DMS53 treated with DMSO at 0.1 percent for 48 hours (cell line): ENCODE results near the gene CD177.
"Not testable (repeated sequence)": the region's sequence is repeated elsewhere in the genome, so short reads cannot be mapped to it uniquely, and the experiment has no call there.

Source experiments
- DNase-seq: peaks from one replicate; lab custom pipeline; 2025; ENCODE audit not compliant: unreplicated experiment; lab: John Stamatoyannopoulos, UW

The CD177 gene

DNA sequence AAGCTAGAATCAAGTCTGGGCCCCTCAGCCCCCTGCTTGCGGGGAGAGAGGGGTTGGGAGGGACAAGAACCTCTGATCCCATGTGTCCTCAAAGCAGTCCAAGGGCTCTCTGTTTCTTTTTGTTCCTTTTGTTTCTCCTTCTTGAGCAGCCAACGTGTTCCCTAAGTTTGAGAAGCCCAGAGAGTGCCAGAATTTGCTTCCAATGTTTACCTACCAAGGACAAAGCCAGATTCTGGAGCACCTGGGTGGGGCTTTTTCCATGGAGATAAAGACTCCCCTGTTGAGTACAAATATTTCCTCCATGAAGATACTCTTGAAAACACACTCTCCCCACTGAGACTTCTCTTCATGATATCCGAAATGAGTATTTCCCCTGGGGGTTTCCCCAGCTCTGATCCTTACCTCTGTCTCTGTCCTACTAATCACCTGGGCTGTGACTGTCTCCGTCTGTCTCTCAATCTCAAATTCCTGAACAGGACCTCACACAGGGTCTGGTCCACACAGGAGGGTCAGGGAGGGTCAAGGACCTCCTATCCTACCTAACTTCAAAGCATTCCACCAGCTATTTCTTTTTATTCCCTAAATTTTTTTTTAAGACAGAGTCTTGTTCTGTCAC lies 27.4 kb downstream of the CD177 start:
- DNase-seq: no peak

DNA sequence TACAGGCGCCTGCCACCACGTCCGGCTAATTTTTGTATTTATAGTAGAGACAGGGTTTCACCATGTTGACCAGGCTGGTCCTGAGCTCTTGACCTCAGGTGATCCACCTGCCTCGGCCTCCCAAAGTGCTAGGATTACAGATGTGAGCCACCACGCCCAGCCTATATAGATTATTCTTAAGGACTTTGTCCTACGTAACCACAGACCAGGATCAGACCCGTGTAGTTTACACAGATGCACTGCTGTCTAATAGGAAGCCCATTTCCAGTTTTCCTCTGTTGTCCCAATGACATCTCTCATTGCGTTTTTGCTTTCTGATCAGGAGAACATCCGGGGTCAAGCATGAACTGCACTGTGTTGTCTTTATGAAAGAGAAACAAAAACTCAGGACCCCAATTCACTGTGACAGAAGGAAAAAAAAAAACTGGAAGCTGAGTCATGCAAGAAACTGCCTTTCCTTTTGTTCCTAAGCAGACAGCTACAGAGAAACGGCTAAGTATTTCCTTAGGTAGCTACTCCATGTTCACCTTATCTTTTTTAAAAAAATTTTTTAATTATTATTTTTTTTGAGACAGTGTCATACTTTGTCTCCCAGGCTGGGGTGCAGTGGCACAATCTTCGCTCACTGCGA lies 29.2 kb downstream of the CD177 start:
- DNase-seq: peak; percentile 1

DNA sequence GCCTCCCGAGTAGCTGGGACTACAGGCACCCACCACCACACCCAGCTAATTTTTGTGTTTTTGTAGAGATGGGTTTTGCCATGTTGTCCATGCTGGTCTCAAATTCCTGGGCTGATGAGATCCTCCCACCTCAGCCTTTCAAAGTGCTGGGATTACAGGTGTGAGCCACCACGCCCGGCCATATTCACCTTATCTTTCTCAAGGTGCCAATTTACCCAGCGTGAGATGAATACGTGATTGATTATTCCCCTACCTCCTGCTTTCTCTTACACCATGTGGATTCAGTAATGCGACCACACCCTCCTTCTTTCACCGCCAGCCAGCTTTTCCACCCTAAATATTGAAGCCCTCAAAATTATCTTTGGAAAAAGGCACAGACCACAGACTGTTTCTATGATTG lies 29.8 kb downstream of the CD177 start:
- not testable (repeated sequence) for DNase-seq

DNA sequence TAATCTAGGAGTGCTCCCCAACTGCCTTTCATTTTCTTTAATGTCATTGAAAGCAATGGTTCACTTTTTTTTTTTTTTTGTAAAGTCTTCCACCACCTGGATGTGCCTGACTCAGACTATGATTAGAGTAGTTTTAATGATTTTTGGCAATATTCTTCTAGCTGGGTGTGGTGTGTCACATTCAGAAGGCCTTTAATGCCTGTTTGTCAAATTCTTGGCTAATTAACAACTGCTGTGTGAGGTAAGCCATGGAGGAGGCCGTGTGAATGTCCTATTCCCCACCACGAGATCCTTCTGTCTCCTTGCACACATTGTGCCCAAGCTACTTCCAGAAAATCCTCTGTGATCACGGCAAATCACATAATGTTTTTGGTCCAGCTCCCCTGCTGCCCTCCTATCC lies 30.3 kb downstream of the CD177 start:
- DNase-seq: not testable (repeated sequence)

DNA sequence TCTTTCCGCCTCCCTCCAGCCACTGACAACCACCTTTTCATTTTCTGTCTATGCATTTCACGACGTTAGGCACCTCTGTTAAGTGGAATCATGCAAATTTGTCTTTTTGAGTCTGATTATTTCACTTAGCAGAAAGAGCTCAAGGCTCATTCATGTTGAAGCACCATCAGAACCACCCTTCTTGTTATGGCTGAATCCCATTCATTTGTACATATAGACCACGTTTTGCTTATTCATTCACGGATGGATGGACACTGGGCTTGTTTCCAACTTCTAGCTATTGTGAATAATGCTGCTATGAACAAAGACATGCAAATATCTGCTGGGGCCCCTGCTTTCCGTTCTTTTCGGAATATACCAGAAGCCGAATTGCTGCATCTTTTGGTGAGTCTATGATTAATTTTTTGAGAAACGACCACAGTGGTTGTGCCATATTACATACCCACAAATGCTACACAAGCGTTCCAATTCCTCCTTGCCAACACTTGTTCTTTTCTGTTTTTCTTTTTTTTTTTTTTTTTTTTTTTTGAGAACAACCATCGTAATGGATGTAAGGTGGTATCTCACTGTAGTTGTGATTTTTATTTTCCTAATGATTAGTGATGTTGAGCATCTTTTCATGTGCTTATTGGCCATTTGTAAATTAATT lies 37.5 kb downstream of the CD177 start:
- DNase-seq: peak; percentile 62

DNA sequence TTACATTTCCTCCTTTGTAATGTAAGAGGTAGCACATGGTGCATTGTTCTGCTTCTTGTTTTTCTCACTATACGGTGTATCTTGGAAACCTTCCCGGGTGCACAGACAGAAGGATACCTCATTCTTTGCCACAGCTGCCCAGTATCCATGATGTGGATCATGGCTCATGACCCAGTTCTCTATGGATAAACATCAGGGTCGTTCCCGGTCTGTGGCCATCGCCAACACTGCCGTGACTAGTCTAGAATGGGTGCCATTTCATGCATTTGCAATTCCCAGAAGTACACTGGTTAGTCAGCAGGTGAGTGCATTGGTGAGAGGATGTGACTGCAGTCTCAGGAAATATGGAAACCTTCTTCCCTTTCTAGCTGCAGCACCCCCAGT lies 38.1 kb downstream of the CD177 start:
- DNase-seq: peak; percentile 8

DNA sequence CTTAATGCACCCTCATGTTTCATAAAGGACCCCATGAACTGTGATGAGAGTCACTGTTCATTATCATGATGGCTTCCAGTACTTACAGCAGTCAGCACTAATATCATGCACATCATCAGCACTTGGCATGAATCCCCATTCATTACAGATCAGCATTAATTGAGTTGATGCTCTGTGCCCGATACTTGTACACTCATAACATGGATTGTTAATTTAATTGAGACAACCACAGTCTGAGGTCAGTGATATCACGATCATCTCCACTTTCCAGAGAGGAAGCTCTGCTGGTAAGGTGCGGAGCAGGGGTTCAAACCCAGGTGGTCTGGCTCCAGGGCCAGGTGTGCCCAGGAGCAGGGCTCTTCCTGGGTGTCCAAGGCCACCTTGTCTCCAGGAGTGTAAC lies 40.0 kb downstream of the CD177 start:
- not testable (repeated sequence) for DNase-seq

DNA sequence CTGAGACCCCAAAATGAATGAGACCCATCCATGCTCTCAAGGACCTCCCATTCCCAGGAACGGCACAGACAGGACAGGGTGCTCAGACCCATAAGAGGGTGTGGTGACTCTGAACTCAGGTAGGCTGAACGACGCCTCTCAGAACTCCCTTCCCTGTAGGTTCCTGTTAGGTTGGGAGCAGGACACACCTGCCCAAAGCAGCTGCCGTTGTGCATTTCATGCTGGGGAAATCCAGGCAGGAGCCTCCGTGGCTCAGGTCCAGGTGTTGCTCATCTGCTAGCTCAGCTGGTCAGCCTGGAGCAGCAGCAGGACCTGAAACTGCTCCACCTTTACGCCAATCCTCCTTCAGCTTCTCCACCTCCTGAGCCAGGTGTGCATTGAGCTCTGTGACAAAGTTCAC lies 42.1 kb downstream of the CD177 start:
- peak; percentile 51 for DNase-seq

DNA sequence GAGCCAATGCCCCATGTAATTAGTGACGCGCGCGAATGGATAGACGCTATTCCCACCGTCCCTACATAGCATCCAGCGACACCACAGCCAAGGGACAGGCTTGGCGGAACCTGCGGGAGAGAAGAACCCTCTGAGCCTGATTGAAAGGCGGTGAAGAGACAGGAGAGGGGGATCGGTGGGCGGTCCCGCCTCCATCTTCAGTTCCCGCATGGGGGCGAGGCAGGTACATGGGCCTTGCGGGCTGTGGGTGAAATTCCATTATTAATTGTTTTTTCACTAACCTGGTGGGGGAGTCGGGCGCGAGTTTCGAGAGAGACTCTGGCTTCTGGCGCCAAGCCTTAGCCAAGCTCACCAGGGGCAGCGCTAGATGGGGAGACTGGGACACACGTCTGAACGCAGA lies 52.8 kb downstream of the CD177 start:
- no peak for DNase-seq

DNA sequence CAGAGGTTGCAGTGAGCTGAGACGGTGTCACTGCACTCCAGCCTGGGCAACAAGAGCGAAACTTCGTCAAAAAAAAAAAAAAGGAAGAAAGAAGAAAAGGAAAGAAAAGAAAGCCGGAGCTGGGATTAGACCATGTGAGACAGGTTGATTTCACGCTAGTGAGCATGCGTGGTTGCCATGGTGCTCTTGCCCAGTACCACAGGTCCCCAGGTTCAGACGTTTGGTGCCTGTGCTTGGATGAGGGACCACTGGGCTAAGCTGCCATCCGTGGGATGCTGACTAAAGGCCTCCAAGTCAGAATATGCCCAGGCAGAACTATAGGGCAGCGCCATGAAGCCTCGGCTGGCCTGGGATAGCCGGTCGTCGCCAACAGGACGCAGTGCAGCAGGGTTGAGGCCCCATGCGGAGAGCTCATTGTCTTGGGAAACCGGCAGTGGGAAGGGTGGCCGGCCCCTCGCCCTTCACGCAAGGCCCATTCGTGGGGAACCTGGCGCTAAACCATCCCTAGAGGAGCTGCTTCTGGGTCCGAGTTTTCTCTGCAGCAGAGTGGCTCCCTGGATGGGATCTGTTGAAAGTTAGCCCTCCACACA lies 54.0 kb downstream of the CD177 start:
- no peak for DNase-seq

DNA sequence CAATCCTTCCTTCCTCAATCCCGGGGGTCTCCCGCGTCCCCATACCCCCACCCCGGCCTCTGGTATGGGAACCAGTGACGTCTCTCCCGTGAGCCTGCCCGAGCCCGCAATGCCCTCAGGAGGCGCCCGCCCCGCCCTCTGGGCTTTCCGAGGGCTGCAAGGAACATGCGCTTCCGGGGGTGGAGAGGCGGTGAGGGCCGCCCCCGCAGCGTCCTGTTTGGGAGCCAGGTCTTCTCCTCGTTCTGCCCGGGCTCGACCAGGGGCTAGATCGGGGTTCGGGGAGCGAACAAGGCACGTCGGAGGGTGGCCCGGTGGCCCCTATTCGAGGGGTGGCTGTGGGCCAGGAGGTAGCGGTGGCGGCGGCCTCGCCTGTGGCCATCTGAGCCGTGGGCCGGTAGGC lies 54.6 kb downstream of the CD177 start:
- DNase-seq: no peak

DNA sequence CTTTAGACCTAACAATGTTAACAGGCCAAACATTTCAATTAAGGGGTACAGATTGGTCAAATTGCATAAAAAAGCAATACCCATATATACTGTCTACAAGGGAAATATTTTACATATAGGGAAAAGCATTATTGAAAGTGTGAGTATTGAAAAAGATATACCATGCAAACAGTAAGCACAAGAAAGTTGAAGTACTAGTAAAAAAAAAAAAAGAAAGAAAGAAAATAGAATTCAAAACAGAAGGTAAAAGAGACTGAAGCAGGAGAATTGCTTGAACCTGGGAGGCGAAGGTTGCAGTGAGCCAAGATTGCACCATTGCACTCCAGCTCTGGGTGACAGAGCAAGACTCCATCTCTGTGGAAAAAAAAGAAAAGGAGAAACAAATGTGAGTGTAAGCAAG lies 55.9 kb downstream of the CD177 start:
- DNase-seq: no peak

DNA sequence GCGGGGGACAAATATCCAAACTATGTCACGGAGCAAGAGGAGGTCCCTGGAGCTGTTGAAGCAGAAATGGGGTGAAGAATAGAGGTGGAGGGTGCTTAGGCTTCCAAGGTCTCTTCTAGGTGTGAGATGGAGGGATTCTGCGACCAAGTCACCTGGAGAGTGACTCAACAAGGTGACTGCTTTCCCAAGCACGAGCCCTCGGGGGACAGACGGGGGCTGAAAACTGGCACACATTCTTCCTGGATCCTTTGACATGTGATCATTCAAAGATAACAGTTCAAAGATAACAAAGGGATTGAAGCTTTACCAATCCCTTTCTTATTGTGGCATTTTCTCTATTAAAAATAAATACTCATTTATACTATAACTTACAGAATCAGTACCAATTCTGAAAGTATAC lies 59.0 kb downstream of the CD177 start:
- DNase-seq: no peak
